Trophoblast cell (in vitro differentiated cells and primary cell): Measurements from ENCODE around the gene UAP1.

Experiments used
- DNase-seq, 2 donors: peaks; one replicate each; pipeline ENCODE4 v3.0.0-alpha.2; 2016
- H2AFZ ChIP-seq: 2 replicates; pipeline ENCODE4 v1.6.1; 2013; ENCODE audit warnings: low read length, moderate library complexity, mild to moderate bottlenecking; ENCODE audit not compliant: insufficient read depth, poor library complexity
- H2AK5ac ChIP-seq: 2 replicates; pipeline ENCODE4 v1.6.1; 2013; ENCODE audit warnings: mild to moderate bottlenecking, low read length
- H2BK120ac ChIP-seq: 2 replicates; pipeline ENCODE4 v1.6.1; 2013; ENCODE audit warnings: low read length, mild to moderate bottlenecking, moderate library complexity; ENCODE audit not compliant: insufficient read depth, poor library complexity
- H2BK12ac ChIP-seq: 2 replicates; pipeline ENCODE4 v1.6.1; 2013; ENCODE audit warnings: mild to moderate bottlenecking, low read length, moderate library complexity
- H2BK5ac ChIP-seq: 2 replicates; pipeline ENCODE4 v1.6.1; 2013; ENCODE audit warnings: low read length, low read depth, moderate library complexity, mild to moderate bottlenecking; ENCODE audit not compliant: poor library complexity
- H3K14ac ChIP-seq: 2 replicates; pipeline ENCODE4 v1.6.1; 2013; ENCODE audit warnings: mild to moderate bottlenecking, low read length
- H3K18ac ChIP-seq: 2 replicates; pipeline ENCODE4 v1.6.1; 2013; ENCODE audit warnings: mild to moderate bottlenecking, low read length
- H3K23ac ChIP-seq: 2 replicates; pipeline ENCODE4 v1.6.1; 2013; ENCODE audit warnings: low read length
- H3K27ac ChIP-seq: 2 replicates; pipeline ENCODE4 v1.5.1; 2013; ENCODE audit warnings: low read depth, mild to moderate bottlenecking, inconsistent platforms, low read length, moderate library complexity
- H3K27me3 ChIP-seq: 2 replicates; pipeline ENCODE4 v1.6.1; 2013; ENCODE audit warnings: inconsistent platforms, mild to moderate bottlenecking, low read length, moderate library complexity; ENCODE audit not compliant: insufficient read depth
- H3K36me3 ChIP-seq, 2 experiments: 1 replicate in 1 of 2; 2 replicates in 1 of 2; pipeline ENCODE4 v1.6.1; 2013; ENCODE audit warnings: low read length in 2 of 2, mild to moderate bottlenecking in 2 of 2, moderate library complexity in 1 of 2; ENCODE audit not compliant: insufficient read depth in 2 of 2, control insufficient read depth in 1 of 2
- H3K4ac ChIP-seq: 2 replicates; pipeline ENCODE4 v1.6.1; 2013; ENCODE audit warnings: low read depth, mild to moderate bottlenecking, low read length, moderate library complexity
- H3K4me1 ChIP-seq, 2 experiments: 1 replicate in 1 of 2; 2 replicates in 1 of 2; pipeline ENCODE4 v1.6.1; 2013; ENCODE audit warnings: low read length in 2 of 2, mild to moderate bottlenecking in 2 of 2, moderate library complexity in 1 of 2; ENCODE audit not compliant: insufficient read depth in 2 of 2, control insufficient read depth in 1 of 2
- H3K4me2 ChIP-seq: 2 replicates; pipeline ENCODE4 v1.6.1; 2013; ENCODE audit warnings: inconsistent platforms, mild to moderate bottlenecking, low read length, moderate library complexity
- H3K4me3 ChIP-seq: 2 replicates; pipeline ENCODE4 v1.5.1; 2013; ENCODE audit warnings: mild to moderate bottlenecking, low read depth, low read length, inconsistent platforms
- H3K79me1 ChIP-seq: one replicate; pipeline ENCODE4 v1.6.1; 2013; ENCODE audit warnings: low read length
- H3K79me2 ChIP-seq: 2 replicates; pipeline ENCODE4 v1.6.1; 2013; ENCODE audit warnings: low read length, mild to moderate bottlenecking; ENCODE audit not compliant: control insufficient read depth, insufficient read depth, poor library complexity
- H3K9ac ChIP-seq: 2 replicates; pipeline ENCODE4 v1.6.1; 2013; ENCODE audit warnings: mild to moderate bottlenecking, low read length
- H3K9me3 ChIP-seq: 2 replicates; pipeline ENCODE4 v1.6.1; 2013; ENCODE audit warnings: low read depth, mild to moderate bottlenecking, control low read depth, inconsistent platforms, low read length; ENCODE audit not compliant: insufficient read depth
- H4K12ac ChIP-seq: 2 replicates; pipeline ENCODE4 v1.6.1; 2013; ENCODE audit warnings: low read depth, mild to moderate bottlenecking, low read length, moderate library complexity
- H4K8ac ChIP-seq: 2 replicates; pipeline ENCODE4 v1.6.1; 2013; ENCODE audit warnings: low read depth, mild to moderate bottlenecking, low read length, moderate library complexity
- H4K91ac ChIP-seq: one replicate; pipeline ENCODE4 v1.6.1; 2013; ENCODE audit warnings: low read depth, mild to moderate bottlenecking, low read length, moderate library complexity
- WGBS: extraction: QIAGEN DNeasy Blood & Tissue Kit; methylation state at CpG from one replicate; pipeline ENCODE4 v1.1.7; 2013; ENCODE audit warnings: missing lambda C conversion rate; ENCODE audit not compliant: insufficient read length, insufficient coverage; ENCODE audit errors: extremely low coverage; 5-methylcytosine and 5-hydroxymethylcytosine counted together

UAP1 gene

GRCh38 chr1:162629651-162630050 lies 68.1 kb downstream of the UAP1 start:
- H3K79me1 ChIP-seq, result no peaks in the 10 kb centered on the region
- H3K27ac ChIP-seq, result no peak overlapping the region
- H3K27me3 ChIP-seq, result no peaks in the 10 kb centered on the region
- no peak overlapping the region for H2BK12ac ChIP-seq
- H3K9ac ChIP-seq, result no peak overlapping the region
- no CpG with 5 or more reads among the region's 2 CpGs for WGBS
- no peak overlapping the region for H2BK120ac ChIP-seq
- no peak overlapping the region for H3K23ac ChIP-seq
- peaks cover 5% of the 10 kb centered on the region in 2 experiments for H3K4me1 ChIP-seq
- no peak overlapping the region for H2BK5ac ChIP-seq
- H3K18ac ChIP-seq, result no peak overlapping the region
- no peak overlapping the region for H4K91ac ChIP-seq
- H2AFZ ChIP-seq, result no peak overlapping the region
- no peaks in the 10 kb centered on the region for H3K36me3 ChIP-seq
- H3K14ac ChIP-seq, result no peak overlapping the region
- no peak overlapping the region for H3K4ac ChIP-seq
- H2AK5ac ChIP-seq, result no peak overlapping the region
- no peak overlapping the region for H4K8ac ChIP-seq
- H3K9me3 ChIP-seq, result no peaks in the 10 kb centered on the region
- no peak for DNase-seq
- no peaks in the 10 kb centered on the region for H3K79me2 ChIP-seq
- no peak overlapping the region for H3K4me3 ChIP-seq
- H4K12ac ChIP-seq, result no peak overlapping the region
- H3K4me2 ChIP-seq, result no peak overlapping the region

GRCh38 chr1:162631546-162632191 lies 70.1 kb downstream of the UAP1 start:
- Histone ChIP-seq H3K23ac (no peak overlapping the region), H3K4me1 (peaks cover 2 to 3% of the 10 kb centered on the region in 2 experiments), H3K79me1 (no peaks in the 10 kb centered on the region), H2AFZ (no peak overlapping the region), H3K36me3 (no peaks in the 10 kb centered on the region), H3K9ac (no peak overlapping the region), H4K12ac (no peak overlapping the region), H3K14ac (no peak overlapping the region), H3K4me2 (no peak overlapping the region), H4K8ac (no peak overlapping the region), H3K27ac (no peak overlapping the region), H3K18ac (no peak overlapping the region), H3K79me2 (no peaks in the 10 kb centered on the region), H2BK12ac (no peak overlapping the region), H3K27me3 (no peaks in the 10 kb centered on the region), H3K9me3 (no peaks in the 10 kb centered on the region), H2BK120ac (no peak overlapping the region), H2AK5ac (no peak overlapping the region), H4K91ac (no peak overlapping the region), H2BK5ac (no peak overlapping the region), H3K4ac (no peak overlapping the region), H3K4me3 (no peak overlapping the region)
- no CpG with 5 or more reads among the region's 10 CpGs for WGBS
- no peak for DNase-seq

- Histone ChIP-seq H3K4ac (no peak within 1 kb of the TSS), H2AK5ac (no peak within 1 kb of the TSS), H3K27me3 (no peaks in the 10 kb centered on the region), H4K8ac (no peak within 1 kb of the TSS), H3K18ac (no peak within 1 kb of the TSS), H3K36me3 (no peaks in the 10 kb centered on the region), H4K91ac (no peak within 1 kb of the TSS), H3K14ac (no peak within 1 kb of the TSS), H2BK120ac (no peak within 1 kb of the TSS), H3K79me1 (no peaks in the 10 kb centered on the region), H3K4me2 (no peak within 1 kb of the TSS), H4K12ac (no peak within 1 kb of the TSS), H2AFZ (no peak within 1 kb of the TSS), H3K79me2 (no peaks in the 10 kb centered on the region), H2BK5ac (no peak within 1 kb of the TSS), H2BK12ac (no peak within 1 kb of the TSS), H3K27ac (no peak within 1 kb of the TSS), H3K23ac (no peak within 1 kb of the TSS), H3K9ac (no peak within 1 kb of the TSS), H3K4me3 (no peak within 1 kb of the TSS), H3K9me3 (no peaks in the 10 kb centered on the region), H3K4me1 (peaks cover 2 to 3% of the 10 kb centered on the region in 2 experiments)
- no CpG with 5 or more reads among the region's 4 CpGs for WGBS
- no peak for DNase-seq
These were observed 70.7 kb downstream of the UAP1 start, which contains the start of gene DDR2 for GRCh38 chr1:162632217-162632666. Gene DDR2, plus strand, starts transcription at chr1:162632464. Its CDS starts 86,600 bp downstream, at chr1:162719064.

- H4K91ac ChIP-seq, result no peak overlapping the region
- no CpG with 5 or more reads among the region's 4 CpGs for WGBS
- no peak overlapping the region for H3K14ac ChIP-seq
- no peak overlapping the region for H2BK120ac ChIP-seq
- no peak overlapping the region for H3K27ac ChIP-seq
- no peak overlapping the region for H2AFZ ChIP-seq
- no peak overlapping the region for H4K8ac ChIP-seq
- H4K12ac ChIP-seq, result no peak overlapping the region
- H3K4me3 ChIP-seq, result no peak overlapping the region
- H3K23ac ChIP-seq, result no peak overlapping the region
- H2AK5ac ChIP-seq, result no peak overlapping the region
- no peaks in the 10 kb centered on the region for H3K79me2 ChIP-seq
- no peak overlapping the region for H3K18ac ChIP-seq
- H3K4me1 ChIP-seq, result peaks cover 2 to 3% of the 10 kb centered on the region in 2 experiments
- no peak overlapping the region for H3K9ac ChIP-seq
- no peaks in the 10 kb centered on the region for H3K36me3 ChIP-seq
- no peaks in the 10 kb centered on the region for H3K79me1 ChIP-seq
- no peak overlapping the region for H3K4ac ChIP-seq
- no peaks in the 10 kb centered on the region for H3K27me3 ChIP-seq
- no peak overlapping the region for H3K4me2 ChIP-seq
- no peak for DNase-seq
- H2BK5ac ChIP-seq, result no peak overlapping the region
- H2BK12ac ChIP-seq, result no peak overlapping the region
- H3K9me3 ChIP-seq, result no peaks in the 10 kb centered on the region
These were observed 71.2 kb downstream of the UAP1 start for GRCh38 chr1:162632698-162633080.
